K562 (cell line): ENCODE measurements around the gene MCU. TPM values are rescaled to one million over a fixed set of nuclear protein-coding genes. Genes with fewer than 3 reads are reported as not detected.

Source experiments
- ADNP ChIP-seq: fragments of 200-800 bp; sonication (Bioruptor generic); IDR thresholded peaks from 2 replicates; pipeline ENCODE4 v1.6.1; 2016; ENCODE audit warnings: missing genetic modification characterization, missing compliant biosample characterization
- C11orf30 ChIP-seq: fragments of 450-650 bp; IDR thresholded peaks from 2 replicates; pipeline ENCODE4 v1.6.1; 2016; ENCODE audit warnings: low read depth, mild to moderate bottlenecking
- CTCF ChIP-seq, 3 experiments: IDR thresholded peaks in 2 of 3; conservative IDR thresholded peaks in 1 of 3; 2 replicates each; pipeline ENCODE4 v1.5.1; 2011 to 2012; ENCODE audit warnings: low read length in 3 of 3, mild to moderate bottlenecking in 3 of 3, control low read depth in 2 of 3, improper control_type of control experiment in 1 of 3, inconsistent platforms in 1 of 3, low read depth in 1 of 3, mixed read lengths in 1 of 3, moderate library complexity in 1 of 3; ENCODE audit not compliant: insufficient read depth in 2 of 3
- DNMT1 ChIP-seq: fragments of 450-650 bp; IDR thresholded peaks from 2 replicates; pipeline ENCODE4 v1.6.1; 2016; ENCODE audit warnings: antibody characterized with exemption, mild to moderate bottlenecking
- HDAC2 ChIP-seq: fragments of 450-650 bp; IDR thresholded peaks from 2 replicates; pipeline ENCODE4 v1.6.1; 2016; ENCODE audit warnings: mild to moderate bottlenecking
- MLX ChIP-seq, 2 experiments: fragments of 450-650 bp in 1 of 2; sonication (generic) in 1 of 2; formaldehyde crosslinking; conservative IDR thresholded peaks; 2 replicates each; pipeline versions ENCODE4 v1.4.0 to v1.8.1; 2020 to 2022; ENCODE audit warnings: mild to moderate bottlenecking in 1 of 2, missing genetic modification reagents in 1 of 2
- MYC ChIP-seq, 2 experiments: fragments of 250-450 bp in 1 of 2; sonication (Bioruptor Pico) in 1 of 2; IDR thresholded peaks; 2 replicates each; pipeline versions ENCODE4 v1.5.1 to v1.6.1; 2012 to 2021; ENCODE audit warnings: low read depth in 2 of 2, borderline replicate concordance in 1 of 2, improper control_type of control experiment in 1 of 2, low read length in 1 of 2, mild to moderate bottlenecking in 1 of 2, moderate library complexity in 1 of 2
- NFE2 ChIP-seq: IDR thresholded peaks from 2 replicates; pipeline ENCODE4 v1.6.1; 2014; ENCODE audit warnings: antibody characterized with exemption, low read depth
- NFIC ChIP-seq: fragments of 450-650 bp; IDR thresholded peaks from 2 replicates; pipeline ENCODE4 v1.6.1; 2017; ENCODE audit warnings: mild to moderate bottlenecking, inconsistent platforms
- NFRKB ChIP-seq: fragments of 450-650 bp; IDR thresholded peaks from 2 replicates; pipeline ENCODE4 v1.6.1; 2016; ENCODE audit warnings: low read depth
- PHF8 ChIP-seq: fragments of 200-600 bp; sonication (generic); IDR thresholded peaks from 2 replicates; pipeline ENCODE4 v1.6.1; 2012; ENCODE audit warnings: mixed run types, mild to moderate bottlenecking, inconsistent platforms, low read length, moderate library complexity, borderline replicate concordance
- PRPF4 ChIP-seq: fragments of 200-400 bp; formaldehyde crosslinking; IDR thresholded peaks from one replicate; pipeline ENCODE4 v1.6.1; 2017; ENCODE audit warnings: low read length, low read depth, mild to moderate bottlenecking; ENCODE audit not compliant: insufficient read depth, poor library complexity, severe bottlenecking
- PYGO2 ChIP-seq: fragments of 450-650 bp; IDR thresholded peaks from 2 replicates; pipeline ENCODE4 v1.6.1; 2016; ENCODE audit warnings: mild to moderate bottlenecking, missing genetic modification characterization, moderate library complexity, missing compliant biosample characterization
- SNRNP70 ChIP-seq: fragments of 200-400 bp; formaldehyde crosslinking; optimal IDR thresholded peaks from 2 replicates; pipeline ENCODE3; 2017; ENCODE audit warnings: low read depth, low read length
- TCF7L2 ChIP-seq: fragments of 150-350 bp; IDR thresholded peaks from 2 replicates; pipeline ENCODE4 v1.6.1; 2016; ENCODE audit warnings: low read depth, mild to moderate bottlenecking, low read length, moderate library complexity
- TSC22D4 ChIP-seq: fragments of 450-650 bp; IDR thresholded peaks from 2 replicates; pipeline ENCODE4 v1.6.1; 2016; ENCODE audit warnings: missing genetic modification characterization, missing biosample characterization, control low read depth
- ZBTB26 ChIP-seq: fragments of 450-650 bp; formaldehyde crosslinking; IDR thresholded peaks from 2 replicates; pipeline ENCODE4 v1.4.0; 2022; ENCODE audit warnings: missing genetic modification characterization
- ZC3H11A ChIP-seq: IDR thresholded peaks from 2 replicates; pipeline ENCODE4 v1.6.1; 2012; ENCODE audit warnings: low read depth, low read length, improper control_type of control experiment
- ZNF121 ChIP-seq: sonication (generic); formaldehyde crosslinking; conservative IDR thresholded peaks from 2 replicates; pipeline ENCODE4 v1.8.0; 2022; ENCODE audit warnings: missing genetic modification reagents
- ZNF165 ChIP-seq: fragments of 250-450 bp; sonication (Bioruptor Pico); IDR thresholded peaks from 2 replicates; pipeline ENCODE4 v1.4.0; 2020; ENCODE audit warnings: borderline replicate concordance
- ZNF41 ChIP-seq: fragments of 250-450 bp; sonication (Bioruptor Pico); conservative IDR thresholded peaks from 2 replicates; pipeline ENCODE4 v1.4.0; 2020; ENCODE audit warnings: mild to moderate bottlenecking
- ZNF592 ChIP-seq: fragments of 450-650 bp; IDR thresholded peaks from 2 replicates; pipeline ENCODE4 v1.6.1; 2017; ENCODE audit warnings: antibody characterized with exemption, mild to moderate bottlenecking
- polyA plus RNA-seq, 8 experiments: library from polyadenylated mRNA; depleted of rRNA in 4 of 8; stranded (reverse) in 5 of 8; unstranded in 3 of 8; fragments of >200 nt; fragmentation: Nextera tagmentation in 2 of 8; fragmentation: Illumina TruSeq in 1 of 8; extraction: Ambion mirVana in 2 of 8; extraction: Trizol in 1 of 8; gene quantifications; 2 replicates each; pipeline versions ENCODE4 v1.2.1 to v1.2.3, GENCODE V29; 2011 to 2014; ENCODE audit warnings: inconsistent platforms in 1 of 8, missing spikeins in 1 of 8
- total RNA-seq, 7 experiments: library from RNA; depleted of rRNA in 6 of 7; stranded (reverse); fragments of >200 nt in 6 of 7; fragmentation: Illumina TruSeq in 2 of 7; extraction: Trizol in 2 of 7; gene quantifications; 2 replicates each; pipeline versions ENCODE4 v1.2.1 to v1.2.3, GENCODE V29; 2011 to 2021; ENCODE audit warnings: low replicate concordance in 1 of 7

The MCU gene
- total and polyA plus RNA-seq, 9 of the 15 experiments (the other 6 are each of a cell fraction or from before 2014, with no cell fraction given) = 8.2 to 88.8 (median 21.3) TPM

GRCh38 chr10:72840319-72840718 lies 148.4 kb downstream of the MCU start (continued):
- no peak for TF ChIP-seq ZNF121
- peak; percentile 65 for TF ChIP-seq C11orf30
- TF ChIP-seq MYC (IDR thresholded peaks at IDR 0.05; ENCODE audit: low read depth, low read length) = no peak
- no peak for TF ChIP-seq MYC (CRISPR knock-in tag; IDR thresholded peaks at IDR 0.05; ENCODE audit: borderline replicate concordance, low read depth)
- no peak for TF ChIP-seq PHF8
- TF ChIP-seq CTCF (IDR thresholded peaks at IDR 0.05 in 2 of 3, conservative IDR thresholded peaks at IDR 0.05 in 1 of 3; ENCODE audit: insufficient read depth in 2 of 3, low read depth in 1 of 3, low read length in 3 of 3) = no peak
- TF ChIP-seq MLX (CRISPR knock-in tag; conservative IDR thresholded peaks at IDR 0.05) = no peak
- no peak for TF ChIP-seq PYGO2 (tag)
- peak; percentile 66; the same call in 1 of the 2 replicates for TF ChIP-seq ZNF592
- TF ChIP-seq TCF7L2 = no peak
- TF ChIP-seq ZNF41 (CRISPR knock-in tag) = no peak
- no peak for TF ChIP-seq ZC3H11A
- TF ChIP-seq NFIC = 0 out of 2 replicates have a peak, but pooled peaks have one; percentile 15
- TF ChIP-seq NFRKB = no peak
- TF ChIP-seq TSC22D4 (tag) = no peak
- TF ChIP-seq DNMT1 = no peak
- no peak for TF ChIP-seq ZNF165 (CRISPR knock-in tag)
- no peak for TF ChIP-seq SNRNP70
- TF ChIP-seq NFE2 = peak; percentile 70
- TF ChIP-seq ZBTB26 (CRISPR knock-in tag) = no peak
- no peak for TF ChIP-seq PRPF4
- TF ChIP-seq ADNP = no peak
- TF ChIP-seq HDAC2 = no peak
